ENCODE data around the gene PDSS2.

PDSS2 gene

DNA sequence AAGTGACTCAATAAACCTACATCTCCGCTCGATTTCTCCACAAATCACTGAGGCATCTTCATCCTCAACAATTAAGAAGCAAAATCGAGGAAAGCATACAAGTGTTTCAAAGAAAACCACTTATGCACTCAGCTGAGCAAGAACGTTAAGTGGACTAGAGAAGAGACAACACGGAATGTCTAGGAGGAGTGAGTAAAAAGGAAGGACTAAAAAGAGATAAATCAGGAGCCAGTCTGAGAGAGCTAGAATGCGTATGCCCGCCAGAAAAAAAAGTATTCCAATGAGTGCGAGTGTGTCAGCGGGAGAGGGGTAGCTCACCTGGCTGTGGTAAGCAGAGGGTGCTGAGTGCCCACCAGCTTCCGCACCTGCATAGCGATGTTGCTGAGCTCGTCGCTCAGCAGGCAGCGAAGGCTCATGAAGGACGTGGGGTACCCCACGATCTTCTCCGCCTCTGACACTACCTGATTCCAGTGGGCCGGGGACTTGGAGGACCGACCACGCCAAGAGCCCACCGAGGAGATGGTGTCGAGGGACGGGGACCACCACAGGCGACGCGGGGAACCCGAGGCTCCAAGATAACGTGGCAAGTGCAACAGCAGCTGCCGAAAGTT lies 587 bp downstream of the PDSS2 start:
- Histone ChIP-seq H3K4me3 (IDR thresholded peaks at IDR 0.05; ENCODE audit: insufficient read depth, low read depth, low read length) (peak overlapping the region; percentile 27), H3K4me1 (ENCODE audit: low read depth, poor library complexity, severe bottlenecking) (no peaks in the 10 kb centered on the region), H3K79me2 (ENCODE audit: insufficient read depth, low read depth) (no peaks in the 10 kb centered on the region)

DNA sequence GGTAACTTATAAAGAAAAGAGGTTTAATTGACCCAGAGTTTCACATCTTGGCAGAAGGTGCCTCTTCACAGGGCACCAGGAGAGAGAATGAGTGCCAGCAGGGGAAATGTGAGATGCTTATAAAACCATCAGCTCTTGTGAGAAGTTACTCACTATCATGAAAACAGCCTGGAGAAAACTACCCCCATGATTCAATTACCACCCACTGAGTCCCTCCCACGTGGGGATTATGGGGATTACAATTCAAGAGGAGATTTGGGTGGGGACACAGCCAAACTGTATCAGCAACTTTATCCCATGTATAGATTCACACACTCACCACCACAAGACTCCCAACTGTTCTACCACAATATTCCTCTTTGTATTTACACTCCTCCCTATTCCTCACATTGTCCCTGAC lies 10.6 kb downstream of the PDSS2 start:
- no peaks in the 10 kb centered on the region for H3K79me2 ChIP-seq (ENCODE audit: insufficient read depth, low read depth)
- no peaks in the 10 kb centered on the region for H3K36me3 ChIP-seq (ENCODE audit: insufficient read depth)
- H4K20me1 ChIP-seq (ENCODE audit: insufficient read depth): no peaks in the 10 kb centered on the region
- no peak for TF ChIP-seq CTCF (conservative IDR thresholded peaks at IDR 0.05; ENCODE audit: low read depth, low read length)
- no peak overlapping the region for H3K4me3 ChIP-seq (IDR thresholded peaks at IDR 0.05; ENCODE audit: insufficient read depth, low read depth, low read length)
- no peak overlapping the region for H3K4me2 ChIP-seq
- no peak overlapping the region for H3K27ac ChIP-seq
- H3K27me3 ChIP-seq (ENCODE audit: insufficient read depth, low read depth): no peaks in the 10 kb centered on the region
- no peak overlapping the region for H2AFZ ChIP-seq (ENCODE audit: low read depth)
- H3K9ac ChIP-seq: no peak overlapping the region
- H3K4me1 ChIP-seq (ENCODE audit: low read depth, poor library complexity, severe bottlenecking): no peaks in the 10 kb centered on the region

More for the DNA sequence above, 587 bp downstream of the PDSS2 start:
- H3K36me3 ChIP-seq (ENCODE audit: insufficient read depth): no peaks in the 10 kb centered on the region
- TF ChIP-seq CTCF (conservative IDR thresholded peaks at IDR 0.05; ENCODE audit: low read depth, low read length): no peak
- H3K27me3 ChIP-seq (ENCODE audit: insufficient read depth, low read depth): no peaks in the 10 kb centered on the region
- peak overlapping the region; percentile 61; the same call in 1 of the 2 replicates for H3K9ac ChIP-seq
- peak overlapping the region; percentile 65 for H3K27ac ChIP-seq
- no peaks in the 10 kb centered on the region for H4K20me1 ChIP-seq (ENCODE audit: insufficient read depth)
- H2AFZ ChIP-seq (ENCODE audit: low read depth): peak overlapping the region; percentile 76; the same call in 1 of the 2 replicates
- H3K4me2 ChIP-seq: peak overlapping the region; percentile 50

DNA sequence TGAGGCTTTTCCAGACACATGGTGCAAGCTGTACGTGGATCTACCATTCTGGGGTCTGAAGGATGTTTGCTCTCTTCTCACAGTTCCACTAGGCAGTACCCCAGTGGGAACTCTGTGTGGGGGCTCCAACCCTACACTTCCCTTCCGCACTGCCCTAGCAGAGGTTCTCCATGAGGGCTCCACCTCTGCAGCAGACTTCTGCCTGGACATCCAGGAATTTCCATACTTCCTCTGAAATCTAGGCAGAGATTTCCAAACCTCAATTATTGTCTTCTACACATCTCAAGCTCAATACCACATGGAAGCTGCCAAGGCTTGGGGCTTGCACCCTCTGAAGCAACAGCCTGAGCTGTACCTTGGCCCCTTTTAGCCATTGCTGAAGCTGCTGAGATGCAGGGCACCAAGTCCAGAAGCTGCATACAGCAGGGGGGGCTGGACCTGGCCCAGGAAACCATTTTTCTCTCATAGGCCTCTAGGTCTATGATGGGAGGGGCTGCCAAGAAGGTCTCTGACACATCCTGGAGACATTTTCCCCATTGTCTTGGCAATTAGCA lies 11.6 kb downstream of the PDSS2 start:
- Histone ChIP-seq H4K20me1 (ENCODE audit: insufficient read depth) (no peaks in the 10 kb centered on the region), H3K4me2 (no peak overlapping the region), H3K27me3 (ENCODE audit: insufficient read depth, low read depth) (no peaks in the 10 kb centered on the region), H3K4me3 (IDR thresholded peaks at IDR 0.05; ENCODE audit: insufficient read depth, low read depth, low read length) (no peak overlapping the region), H3K9ac (no peak overlapping the region), H3K4me1 (ENCODE audit: low read depth, poor library complexity, severe bottlenecking) (no peaks in the 10 kb centered on the region), H3K79me2 (ENCODE audit: insufficient read depth, low read depth) (no peaks in the 10 kb centered on the region), H3K27ac (no peak overlapping the region), H2AFZ (ENCODE audit: low read depth) (no peak overlapping the region), H3K36me3 (ENCODE audit: insufficient read depth) (no peaks in the 10 kb centered on the region)
- TF ChIP-seq CTCF (conservative IDR thresholded peaks at IDR 0.05; ENCODE audit: low read depth, low read length): no peak

GRCh38 chr6:107444277-107444676 lies 15.1 kb downstream of the PDSS2 start:
- H4K20me1 ChIP-seq (ENCODE audit: insufficient read depth): no peaks in the 10 kb centered on the region
- H3K36me3 ChIP-seq (ENCODE audit: insufficient read depth): no peaks in the 10 kb centered on the region
- no peak overlapping the region for H2AFZ ChIP-seq (ENCODE audit: low read depth)
- no peaks in the 10 kb centered on the region for H3K27me3 ChIP-seq (ENCODE audit: insufficient read depth, low read depth)
- H3K4me3 ChIP-seq (IDR thresholded peaks at IDR 0.05; ENCODE audit: insufficient read depth, low read depth, low read length): no peak overlapping the region
- H3K4me2 ChIP-seq: no peak overlapping the region
- no peak overlapping the region for H3K27ac ChIP-seq
- H3K79me2 ChIP-seq (ENCODE audit: insufficient read depth, low read depth): no peaks in the 10 kb centered on the region
- H3K4me1 ChIP-seq (ENCODE audit: low read depth, poor library complexity, severe bottlenecking): no peaks in the 10 kb centered on the region
- TF ChIP-seq CTCF (conservative IDR thresholded peaks at IDR 0.05; ENCODE audit: low read depth, low read length): no peak
- no peak overlapping the region for H3K9ac ChIP-seq
